Measurements from ENCODE around the gene KRT71.

Gene KRT71

GRCh38 chr12:52568111-52568510 is 15.2 kb upstream of the KRT71 start:
- H3K9me3 ChIP-seq (ENCODE audit: control extremely low read depth in 1 of 5, control insufficient read depth in 4 of 5, insufficient read depth in 2 of 5, low read depth in 1 of 5, low read length in 4 of 5), result no peaks in the 10 kb centered on the region
- whole genome bisulfite sequencing (ENCODE audit: insufficient coverage), result 97% methylated on average over 12 of the region's 12 CpGs
- ChIA-PET POLR2A (interaction anchor here (0.6 kb wide), 1 partner anchor 29 kb away, joined by 5 read pairs; no protein-coding TSS in a partner anchor), CTCF (no interaction called here)
- no peak overlapping the region for H3K27ac ChIP-seq (ENCODE audit: insufficient read depth in 1 of 2, low read depth in 1 of 2, low read length in 2 of 2, poor library complexity in 1 of 2, severe bottlenecking in 2 of 2)
- no peaks in the 10 kb centered on the region for H3K36me3 ChIP-seq (ENCODE audit: control insufficient read depth in 4 of 4, insufficient read depth in 4 of 4, low read length in 3 of 4)
- DNase-seq, result no peak
- no peak overlapping the region for H3K4me3 ChIP-seq (ENCODE audit: control insufficient read depth in 1 of 7, extremely low read depth in 1 of 7, insufficient read depth in 4 of 7, low read depth in 2 of 7, low read length in 6 of 7)
- H3K27me3 ChIP-seq (replicated peaks in 2 of 5; ENCODE audit: control insufficient read depth in 4 of 5, insufficient read depth in 5 of 5, low read length in 4 of 5), result peaks cover 0 to 16% (median 7%) of the 10 kb centered on the region in 5 experiments
- H3K4me1 ChIP-seq (ENCODE audit: control extremely low read depth in 1 of 4, control insufficient read depth in 4 of 4, insufficient read depth in 4 of 4, low read length in 3 of 4), result no peaks in the 10 kb centered on the region

- CTCF ChIA-PET, result interaction anchor here (0.8 to 1.5 kb wide), 4 partner anchors 16 to 21 kb away, joined by 3 to 4 read pairs (median 3); no protein-coding TSS in a partner anchor
- DNase-seq, result peak in 1 of 3 donors; percentile 21
- WGBS (ENCODE audit: insufficient coverage), result 92% methylated on average over 7 of the region's 8 CpGs
- Histone ChIP-seq H3K36me3 (ENCODE audit: control insufficient read depth in 4 of 4, insufficient read depth in 4 of 4, low read length in 3 of 4) (no peaks in the 10 kb centered on the region), H3K9me3 (ENCODE audit: control extremely low read depth in 1 of 5, control insufficient read depth in 4 of 5, insufficient read depth in 2 of 5, low read depth in 1 of 5, low read length in 4 of 5) (no peaks in the 10 kb centered on the region), H3K4me1 (ENCODE audit: control extremely low read depth in 1 of 4, control insufficient read depth in 4 of 4, insufficient read depth in 4 of 4, low read length in 3 of 4) (no peaks in the 10 kb centered on the region), H3K4me3 (ENCODE audit: control insufficient read depth in 1 of 7, extremely low read depth in 1 of 7, insufficient read depth in 4 of 7, low read depth in 2 of 7, low read length in 6 of 7) (no peak overlapping the region), H3K27ac (ENCODE audit: insufficient read depth in 1 of 2, low read depth in 1 of 2, low read length in 2 of 2, poor library complexity in 1 of 2, severe bottlenecking in 2 of 2) (no peak overlapping the region), H3K27me3 (replicated peaks in 2 of 5; ENCODE audit: control insufficient read depth in 4 of 5, insufficient read depth in 5 of 5, low read length in 4 of 5) (peaks cover 2 to 14% (median 6%) of the 10 kb centered on the region in 5 experiments)
- POLR2A ChIA-PET, result no interaction called here
Measured at GRCh38 chr12:52566847-52567291, 13.9 kb upstream of the KRT71 start.

GRCh38 chr12:52564582-52564981 is 11.6 kb upstream of the KRT71 start:
- ChIA-PET POLR2A (no interaction called here), CTCF (no interaction called here)
- H3K9me3 ChIP-seq (ENCODE audit: control extremely low read depth in 1 of 5, control insufficient read depth in 4 of 5, insufficient read depth in 2 of 5, low read depth in 1 of 5, low read length in 4 of 5), result no peaks in the 10 kb centered on the region
- no peak overlapping the region for H3K4me3 ChIP-seq (ENCODE audit: control insufficient read depth in 1 of 7, extremely low read depth in 1 of 7, insufficient read depth in 4 of 7, low read depth in 2 of 7, low read length in 6 of 7)
- no peak overlapping the region for H3K27ac ChIP-seq (ENCODE audit: insufficient read depth in 1 of 2, low read depth in 1 of 2, low read length in 2 of 2, poor library complexity in 1 of 2, severe bottlenecking in 2 of 2)
- WGBS (ENCODE audit: insufficient coverage), result no CpG with 5 or more reads among the region's 1 CpG
- H3K4me1 ChIP-seq (ENCODE audit: control extremely low read depth in 1 of 4, control insufficient read depth in 4 of 4, insufficient read depth in 4 of 4, low read length in 3 of 4), result no peaks in the 10 kb centered on the region
- DNase-seq, result no peak
- peaks cover 2 to 26% (median 14%) of the 10 kb centered on the region in 5 experiments for H3K27me3 ChIP-seq (replicated peaks in 2 of 5; ENCODE audit: control insufficient read depth in 4 of 5, insufficient read depth in 5 of 5, low read length in 4 of 5)
- H3K36me3 ChIP-seq (ENCODE audit: control insufficient read depth in 4 of 4, insufficient read depth in 4 of 4, low read length in 3 of 4), result no peaks in the 10 kb centered on the region

GRCh38 chr12:52561880-52562449 is 9.0 kb upstream of the KRT71 start:
- DNase-seq, result no peak
- Histone ChIP-seq H3K4me1 (ENCODE audit: control extremely low read depth in 1 of 4, control insufficient read depth in 4 of 4, insufficient read depth in 4 of 4, low read length in 3 of 4) (no peaks in the 10 kb centered on the region), H3K27me3 (replicated peaks in 2 of 5; ENCODE audit: control insufficient read depth in 4 of 5, insufficient read depth in 5 of 5, low read length in 4 of 5) (peaks cover 0 to 32% (median 20%) of the 10 kb centered on the region in 5 experiments), H3K9me3 (ENCODE audit: control extremely low read depth in 1 of 5, control insufficient read depth in 4 of 5, insufficient read depth in 2 of 5, low read depth in 1 of 5, low read length in 4 of 5) (no peaks in the 10 kb centered on the region), H3K27ac (ENCODE audit: insufficient read depth in 1 of 2, low read depth in 1 of 2, low read length in 2 of 2, poor library complexity in 1 of 2, severe bottlenecking in 2 of 2) (no peak overlapping the region), H3K36me3 (ENCODE audit: control insufficient read depth in 4 of 4, insufficient read depth in 4 of 4, low read length in 3 of 4) (no peaks in the 10 kb centered on the region), H3K4me3 (ENCODE audit: control insufficient read depth in 1 of 7, extremely low read depth in 1 of 7, insufficient read depth in 4 of 7, low read depth in 2 of 7, low read length in 6 of 7) (no peak overlapping the region)
- WGBS (ENCODE audit: insufficient coverage), result 86% methylated on average over 2 of the region's 3 CpGs
- POLR2A ChIA-PET, result interaction anchor here (0.5 kb wide), 1 partner anchor 395 kb away, joined by 3 read pairs; no protein-coding TSS in a partner anchor
- CTCF ChIA-PET, result interaction anchor here (1.2 to 1.5 kb wide), 2 partner anchors 12 to 20 kb away, joined by 4 read pairs; no protein-coding TSS in a partner anchor

- WGBS (ENCODE audit: insufficient coverage), result 94% methylated on average over 4 of the region's 4 CpGs
- H3K27ac ChIP-seq (ENCODE audit: insufficient read depth in 1 of 2, low read depth in 1 of 2, low read length in 2 of 2, poor library complexity in 1 of 2, severe bottlenecking in 2 of 2), result no peak overlapping the region
- H3K4me3 ChIP-seq (ENCODE audit: control insufficient read depth in 1 of 7, extremely low read depth in 1 of 7, insufficient read depth in 4 of 7, low read depth in 2 of 7, low read length in 6 of 7), result no peak overlapping the region
- H3K9me3 ChIP-seq (ENCODE audit: control extremely low read depth in 1 of 5, control insufficient read depth in 4 of 5, insufficient read depth in 2 of 5, low read depth in 1 of 5, low read length in 4 of 5), result no peaks in the 10 kb centered on the region
- no peak for DNase-seq
- ChIA-PET CTCF (interaction anchor here (1.3 to 1.4 kb wide), 2 partner anchors 190 to 320 kb away, joined by 3 read pairs; no protein-coding TSS in a partner anchor), POLR2A (no interaction called here)
- peaks cover 0 to 31% (median 19%) of the 10 kb centered on the region in 5 experiments for H3K27me3 ChIP-seq (replicated peaks in 2 of 5; ENCODE audit: control insufficient read depth in 4 of 5, insufficient read depth in 5 of 5, low read length in 4 of 5)
- H3K36me3 ChIP-seq (ENCODE audit: control insufficient read depth in 4 of 4, insufficient read depth in 4 of 4, low read length in 3 of 4), result no peaks in the 10 kb centered on the region
- H3K4me1 ChIP-seq (ENCODE audit: control extremely low read depth in 1 of 4, control insufficient read depth in 4 of 4, insufficient read depth in 4 of 4, low read length in 3 of 4), result no peaks in the 10 kb centered on the region
Measured at GRCh38 chr12:52559979-52560378, 7.0 kb upstream of the KRT71 start.

- H3K27ac ChIP-seq (ENCODE audit: insufficient read depth in 1 of 2, low read depth in 1 of 2, low read length in 2 of 2, poor library complexity in 1 of 2, severe bottlenecking in 2 of 2), result no peak overlapping the region
- DNase-seq, result no peak
- no peaks in the 10 kb centered on the region for H3K9me3 ChIP-seq (ENCODE audit: control extremely low read depth in 1 of 5, control insufficient read depth in 4 of 5, insufficient read depth in 2 of 5, low read depth in 1 of 5, low read length in 4 of 5)
- H3K4me1 ChIP-seq (ENCODE audit: control extremely low read depth in 1 of 4, control insufficient read depth in 4 of 4, insufficient read depth in 4 of 4, low read length in 3 of 4), result no peaks in the 10 kb centered on the region
- ChIA-PET CTCF (no interaction called here), POLR2A (no interaction called here)
- no peak overlapping the region for H3K4me3 ChIP-seq (ENCODE audit: control insufficient read depth in 1 of 7, extremely low read depth in 1 of 7, insufficient read depth in 4 of 7, low read depth in 2 of 7, low read length in 6 of 7)
- no peaks in the 10 kb centered on the region for H3K36me3 ChIP-seq (ENCODE audit: control insufficient read depth in 4 of 4, insufficient read depth in 4 of 4, low read length in 3 of 4)
- peaks cover 0 to 26% (median 15%) of the 10 kb centered on the region in 5 experiments for H3K27me3 ChIP-seq (replicated peaks in 2 of 5; ENCODE audit: control insufficient read depth in 4 of 5, insufficient read depth in 5 of 5, low read length in 4 of 5)
- 81% methylated on average over 7 of the region's 8 CpGs for WGBS (ENCODE audit: insufficient coverage)
Measured at GRCh38 chr12:52558781-52559445, 6.0 kb upstream of the KRT71 start.

GRCh38 chr12:52557476-52557875 is 4.5 kb upstream of the KRT71 start:
- WGBS (ENCODE audit: insufficient coverage), result 60% methylated on average over 1 of the region's 2 CpGs
- no peak for DNase-seq
- H3K36me3 ChIP-seq (ENCODE audit: control insufficient read depth in 4 of 4, insufficient read depth in 4 of 4, low read length in 3 of 4), result no peaks in the 10 kb centered on the region
- ChIA-PET CTCF (interaction anchor here (0.8 kb wide), 1 partner anchor 14 kb away, joined by 3 read pairs; no protein-coding TSS in a partner anchor), POLR2A (no interaction called here)
- H3K9me3 ChIP-seq (ENCODE audit: control extremely low read depth in 1 of 5, control insufficient read depth in 4 of 5, insufficient read depth in 2 of 5, low read depth in 1 of 5, low read length in 4 of 5), result no peaks in the 10 kb centered on the region
- H3K27me3 ChIP-seq (replicated peaks in 2 of 5; ENCODE audit: control insufficient read depth in 4 of 5, insufficient read depth in 5 of 5, low read length in 4 of 5), result peaks cover 0 to 24% (median 15%) of the 10 kb centered on the region in 5 experiments
- no peak overlapping the region for H3K27ac ChIP-seq (ENCODE audit: insufficient read depth in 1 of 2, low read depth in 1 of 2, low read length in 2 of 2, poor library complexity in 1 of 2, severe bottlenecking in 2 of 2)
- no peak overlapping the region for H3K4me3 ChIP-seq (ENCODE audit: control insufficient read depth in 1 of 7, extremely low read depth in 1 of 7, insufficient read depth in 4 of 7, low read depth in 2 of 7, low read length in 6 of 7)
- H3K4me1 ChIP-seq (ENCODE audit: control extremely low read depth in 1 of 4, control insufficient read depth in 4 of 4, insufficient read depth in 4 of 4, low read length in 3 of 4), result no peaks in the 10 kb centered on the region

Measured in common myeloid progenitor, CD34-positive (primary cell).